ENCODE measurements around the gene ZNF584. TPM values are rescaled to one million over a fixed set of nuclear protein-coding genes. Genes with fewer than 3 reads are reported as not detected.

Gene ZNF584
- total and polyA plus RNA-seq, 2 donors (not counting 3 experiments of a cell fraction or from before 2014, with no cell fraction given): 5.9 to 12.4 TPM

GRCh38 chr19:58381460-58382212 is 26.8 kb upstream of the ZNF584 start:
- BruUV-seq (replicated peaks): TSS peak; percentile 51
- Histone ChIP-seq H3K4me3 (replicated peaks in 1 of 3; ENCODE audit: insufficient read depth in 1 of 3, low read depth in 1 of 3, low read length in 3 of 3) (peak overlapping the region; percentile 59 to 84 (median 72)), H3K9ac (replicated peaks; ENCODE audit: extremely low read depth, insufficient read depth, low read length) (peak overlapping the region; percentile 58), H2AFZ (ENCODE audit: low read depth, low read length) (peak overlapping the region; percentile 36), H3K4me1 (ENCODE audit: control insufficient read depth, extremely low read depth, insufficient read depth, low read length) (peaks cover 10% of the 10 kb centered on the region), H3K27ac (ENCODE audit: insufficient read depth, low read depth, low read length) (peak overlapping the region; percentile 63), H3K9me1 (replicated peaks; ENCODE audit: control insufficient read depth, extremely low read depth, insufficient read depth, low read length) (no peaks in the 10 kb centered on the region), H3K9me3 (replicated peaks; ENCODE audit: control insufficient read depth, insufficient read depth, low read length) (no peaks in the 10 kb centered on the region), H3K79me2 (ENCODE audit: control insufficient read depth, insufficient read depth, low read length) (no peaks in the 10 kb centered on the region), H3K36me3 (ENCODE audit: control insufficient read depth in 2 of 2, extremely low read depth in 1 of 2, insufficient read depth in 2 of 2, low read length in 2 of 2) (no peaks in the 10 kb centered on the region), H4K20me1 (replicated peaks; ENCODE audit: control insufficient read depth, extremely low read depth, insufficient read depth, low read length) (no peaks in the 10 kb centered on the region), H3K27me3 (ENCODE audit: control insufficient read depth in 2 of 2, insufficient read depth in 2 of 2, low read length in 2 of 2) (no peaks in the 10 kb centered on the region), H3K4me2 (ENCODE audit: insufficient read depth, low read length) (peak overlapping the region; percentile 58)
- intact Hi-C loops (cut with micrococcal nuclease): loop anchor here (1.0 to 2.0 kb wide), 6 partner anchors 19 to 153 kb away; partner anchors contain the start of genes ERVK3-1, ZNF497 and ZNF544
- dilution Hi-C loops (cut with MboI; ENCODE audit: extremely low pct_ligation_motif_present, low sequenced_read_pairs): no loop called here
- POLR2A ChIA-PET: interaction anchor here (0.6 to 0.9 kb wide), 2 partner anchors 19 to 577 kb away, joined by 3 to 4 read pairs; partner anchors contain the start of gene ZNF497
- CTCF ChIA-PET: no interaction called here
- no peak for DNase-seq (ENCODE audit: low read depth, low spot score)
- no peak for FAIRE-seq
- TF ChIP-seq MAX (IDR thresholded peaks at IDR 0.05; ENCODE audit: insufficient read depth, insufficient read length): no peak
- no peak for TF ChIP-seq POLR2AphosphoS5 (IDR thresholded peaks at IDR 0.05; ENCODE audit: insufficient read depth, low read depth, low read length)
- no peak for TF ChIP-seq CTCF (IDR thresholded peaks at IDR 0.05; ENCODE audit: extremely low read depth in 1 of 2, insufficient read depth in 1 of 2, low read depth in 1 of 2, low read length in 2 of 2)
- no peak for TF ChIP-seq MYC (IDR thresholded peaks at IDR 0.05; ENCODE audit: low read depth, low read length)

All from endothelial cell of umbilical vein (primary cell).